Measurements from ENCODE around the gene API5.

Gene API5

GRCh38 chr11:43358801-43359421 is 47.1 kb downstream of the API5 start, which contains the start of gene TTC17:
TSS of gene TTC17 (plus strand) at chr11:43358920. CDS start at chr11:43358955, 35 bp downstream.
- peak; percentile 98 for ATAC-seq
- TF ChIP-seq TCF4 (CRISPR knock-in tag; IDR thresholded peaks at IDR 0.05; ENCODE audit: borderline replicate concordance), result no peak
- peak; percentile 85; the same call in 1 of the 2 replicates for TF ChIP-seq PATZ1 (CRISPR knock-in tag; IDR thresholded peaks at IDR 0.05; ENCODE audit: borderline replicate concordance)
- TF ChIP-seq ISL1 (CRISPR knock-in tag; IDR thresholded peaks at IDR 0.05), result no peak
- TF ChIP-seq ZNF8 (CRISPR knock-in tag; IDR thresholded peaks at IDR 0.05), result no peak
- TF ChIP-seq GLIS3 (CRISPR knock-in tag; IDR thresholded peaks at IDR 0.05), result 0 out of 2 replicates have a peak, but pooled peaks have one; percentile 13
- TF ChIP-seq TSHZ2 (CRISPR knock-in tag; IDR thresholded peaks at IDR 0.05), result peak; percentile 70; the same call in 1 of the 2 replicates
- TF ChIP-seq ARNTL (CRISPR knock-in tag; IDR thresholded peaks at IDR 0.05; ENCODE audit: borderline replicate concordance, low read depth), result no peak
- TF ChIP-seq POU6F1 (CRISPR knock-in tag; IDR thresholded peaks at IDR 0.05; ENCODE audit: borderline replicate concordance, low read depth), result no peak
- TF ChIP-seq ZNF70 (CRISPR knock-in tag; IDR thresholded peaks at IDR 0.05), result no peak
- TF ChIP-seq CREB5 (CRISPR knock-in tag; IDR thresholded peaks at IDR 0.05; ENCODE audit: low read depth), result no peak
- TF ChIP-seq OSR1 (CRISPR knock-in tag; IDR thresholded peaks at IDR 0.05), result no peak
- TF ChIP-seq ZFP30 (CRISPR knock-in tag; IDR thresholded peaks at IDR 0.05), result no peak
- no peak for TF ChIP-seq PPARA (CRISPR knock-in tag; IDR thresholded peaks at IDR 0.05; ENCODE audit: borderline replicate concordance)
- no peak for TF ChIP-seq TOX (CRISPR knock-in tag; IDR thresholded peaks at IDR 0.05; ENCODE audit: borderline replicate concordance)
- no peak for TF ChIP-seq CSRNP3 (CRISPR knock-in tag; IDR thresholded peaks at IDR 0.05)
- TF ChIP-seq BACH2 (CRISPR knock-in tag; IDR thresholded peaks at IDR 0.05; ENCODE audit: borderline replicate concordance), result no peak
- TF ChIP-seq RARB (CRISPR knock-in tag; IDR thresholded peaks at IDR 0.05), result no peak
- TF ChIP-seq ZFP3 (CRISPR knock-in tag; IDR thresholded peaks at IDR 0.05), result 0 out of 2 replicates have a peak, but pooled peaks have one; percentile 13
- no peak for TF ChIP-seq SNAI2 (CRISPR knock-in tag; IDR thresholded peaks at IDR 0.05)
- TF ChIP-seq ZNF565 (CRISPR knock-in tag; conservative IDR thresholded peaks at IDR 0.05; ENCODE audit: low read depth), result no peak
- no peak for TF ChIP-seq CSDC2 (CRISPR knock-in tag; IDR thresholded peaks at IDR 0.05)
- TF ChIP-seq ESRRG (CRISPR knock-in tag; IDR thresholded peaks at IDR 0.05), result no peak
- no peak for TF ChIP-seq ZC3H10 (CRISPR knock-in tag; IDR thresholded peaks at IDR 0.05)

GRCh38 chr11:43359422-43359818 is 47.6 kb downstream of the API5 start:
- no peak for TF ChIP-seq ZFP30 (CRISPR knock-in tag; IDR thresholded peaks at IDR 0.05)
- TF ChIP-seq ZNF70 (CRISPR knock-in tag; IDR thresholded peaks at IDR 0.05), result no peak
- no peak for TF ChIP-seq BACH2 (CRISPR knock-in tag; IDR thresholded peaks at IDR 0.05; ENCODE audit: borderline replicate concordance)
- TF ChIP-seq TOX (CRISPR knock-in tag; IDR thresholded peaks at IDR 0.05; ENCODE audit: borderline replicate concordance), result no peak
- TF ChIP-seq GLIS3 (CRISPR knock-in tag; IDR thresholded peaks at IDR 0.05), result no peak
- TF ChIP-seq ZFP3 (CRISPR knock-in tag; IDR thresholded peaks at IDR 0.05), result no peak
- no peak for TF ChIP-seq ISL1 (CRISPR knock-in tag; IDR thresholded peaks at IDR 0.05)
- no peak for TF ChIP-seq TCF4 (CRISPR knock-in tag; IDR thresholded peaks at IDR 0.05; ENCODE audit: borderline replicate concordance)
- no peak for TF ChIP-seq ESRRG (CRISPR knock-in tag; IDR thresholded peaks at IDR 0.05)
- no peak for TF ChIP-seq PPARA (CRISPR knock-in tag; IDR thresholded peaks at IDR 0.05; ENCODE audit: borderline replicate concordance)
- no peak for TF ChIP-seq CREB5 (CRISPR knock-in tag; IDR thresholded peaks at IDR 0.05; ENCODE audit: low read depth)
- no peak for TF ChIP-seq TSHZ2 (CRISPR knock-in tag; IDR thresholded peaks at IDR 0.05)
- TF ChIP-seq OSR1 (CRISPR knock-in tag; IDR thresholded peaks at IDR 0.05), result no peak
- ATAC-seq, result peak; percentile 58
